GM21381 (cell line): ENCODE data around the gene EME2.
"Not testable (repeated sequence)": the region's sequence is repeated elsewhere in the genome, so short reads cannot be mapped to it uniquely, and the experiment has no call there.

Experiments used
- ATAC-seq: cut with Tn5 transposase; IDR thresholded peaks from one replicate; pipeline ENCODE4 v1.9.1; 2021; ENCODE audit warnings: mild to moderate bottlenecking, moderate library complexity; ENCODE audit not compliant: unreplicated experiment

The EME2 gene

GRCh38 chr16:1772362-1772907 is at the start of gene EME2:
TSS of gene EME2 (plus strand) at chr16:1772810. CDS start at chr16:1773228, 418 bp downstream.
- ATAC-seq = peak; percentile 8

- ATAC-seq = no peak
Measured at GRCh38 chr16:1723450-1724147, 49.0 kb upstream of the EME2 start.

- ATAC-seq = no peak
Measured at GRCh38 chr16:1724491-1724890, 48.1 kb upstream of the EME2 start.

- ATAC-seq = no peak
Measured at GRCh38 chr16:1726661-1727502, 45.7 kb upstream of the EME2 start.

- no peak for ATAC-seq
Measured at GRCh38 chr16:1727651-1728624, 44.7 kb upstream of the EME2 start.

GRCh38 chr16:1729026-1729425 is 43.6 kb upstream of the EME2 start:
- ATAC-seq = no peak

GRCh38 chr16:1729445-1729844 is 43.2 kb upstream of the EME2 start:
- no peak for ATAC-seq

- ATAC-seq = no peak
Measured at GRCh38 chr16:1731073-1731472, 41.5 kb upstream of the EME2 start.

- ATAC-seq = no peak
Measured at GRCh38 chr16:1731603-1732002, 41.0 kb upstream of the EME2 start.

GRCh38 chr16:1732071-1732470 is 40.5 kb upstream of the EME2 start:
- no peak for ATAC-seq

- not testable (repeated sequence) for ATAC-seq
Measured at GRCh38 chr16:1732551-1732987, 40.0 kb upstream of the EME2 start.

- no peak for ATAC-seq
Measured at GRCh38 chr16:1734123-1734522, 38.5 kb upstream of the EME2 start.

GRCh38 chr16:1734816-1735215 is 37.8 kb upstream of the EME2 start:
- ATAC-seq = no peak

- ATAC-seq = no peak
Measured at GRCh38 chr16:1740234-1740633, 32.4 kb upstream of the EME2 start.

GRCh38 chr16:1740781-1741490 is 31.7 kb upstream of the EME2 start:
- ATAC-seq = no peak

- ATAC-seq = no peak
Measured at GRCh38 chr16:1741553-1742165, 31.0 kb upstream of the EME2 start.

- no peak for ATAC-seq
Measured at GRCh38 chr16:1743376-1744337, 29.0 kb upstream of the EME2 start.

GRCh38 chr16:1744338-1744840 is 28.2 kb upstream of the EME2 start:
- no peak for ATAC-seq
